B cell (primary cell): Measurements from ENCODE around the gene TEX19. TPM values are rescaled to one million over a fixed set of nuclear protein-coding genes. Genes with fewer than 3 reads are reported as not detected.
A peak's percentile ranks its signal among the peaks of the same experiment; 100 is the strongest.

Experiments used
- ATAC-seq: fragments of 200-7000 bp; cut with Tn5 transposase; one replicate; pipeline ENCODE4 v1.10.0; 2021; ENCODE audit warnings: low read depth, mild to moderate bottlenecking, moderate number of reproducible peaks, moderate library complexity
- CTCF ChIA-PET: fragments of 350-600 bp; sonication (Branson Sonifier 250); formaldehyde crosslinking; loops from one replicate; lab custom pipeline; 2021; ENCODE audit warnings: antibody characterized with exemption, inconsistent platforms; lab: Charles Lee
- POLR2A ChIA-PET: fragments of 350-600 bp; sonication (Branson Sonifier 250); formaldehyde crosslinking; loops from one replicate; lab custom pipeline; 2021; ENCODE audit warnings: antibody characterized with exemption; lab: Charles Lee
- DNase-seq: peaks from one replicate; pipeline ENCODE4 v3.0.0; 2013
- H2AFZ ChIP-seq: 2 replicates; pipeline ENCODE4 v1.6.1; 2012; ENCODE audit warnings: mild to moderate bottlenecking, low read depth, low read length; ENCODE audit not compliant: insufficient read depth, poor library complexity, severe bottlenecking
- H3K27ac ChIP-seq, 2 donors: 1 replicate in 1 of 2; 2 replicates in 1 of 2; pipeline ENCODE4 v1.5.1; 2012 to 2013; ENCODE audit warnings: low read length in 2 of 2, mild to moderate bottlenecking in 2 of 2, moderate library complexity in 1 of 2
- H3K27me3 ChIP-seq, 4 experiments: fragments of 200-600 bp in 1 of 4; sonication (generic) in 1 of 4; replicated peaks in 1 of 4; 1 replicate in 2 of 4; 2 replicates in 2 of 4; pipeline versions ENCODE4 v1.6.1 to v1.7.0; 2013 to 2016; ENCODE audit warnings: low read length in 3 of 4, mild to moderate bottlenecking in 2 of 4, mixed read lengths in 1 of 4, moderate library complexity in 1 of 4; ENCODE audit not compliant: insufficient read depth in 4 of 4, control insufficient read depth in 3 of 4; ENCODE audit errors: control extremely low read depth in 1 of 4
- H3K36me3 ChIP-seq, 2 experiments: replicated peaks in 1 of 2; 1 replicate in 1 of 2; 2 replicates in 1 of 2; pipeline versions ENCODE4 v1.6.1 to v1.7.1; 2013; ENCODE audit warnings: low read length in 1 of 2; ENCODE audit not compliant: insufficient read depth in 2 of 2, control insufficient read depth in 1 of 2; ENCODE audit errors: control extremely low read depth in 1 of 2, extremely low read depth in 1 of 2
- H3K4me1 ChIP-seq, 2 donors: fragments of 200-600 bp in 1 of 2; sonication (generic) in 1 of 2; 1 replicate in 1 of 2; 2 replicates in 1 of 2; pipeline versions ENCODE4 v1.5.1 to v1.6.1; 2013 to 2017; ENCODE audit warnings: low read length in 2 of 2; ENCODE audit not compliant: control insufficient read depth in 2 of 2, insufficient read depth in 2 of 2
- H3K4me2 ChIP-seq: replicated peaks from 2 replicates; pipeline ENCODE3; 2012; ENCODE audit warnings: mild to moderate bottlenecking, low read depth, low read length; ENCODE audit not compliant: poor library complexity, severe bottlenecking
- H3K4me3 ChIP-seq, 5 experiments: fragments of 200-600 bp in 1 of 5; sonication (generic) in 1 of 5; 1 replicate in 3 of 5; 2 replicates in 2 of 5; pipeline versions ENCODE4 v1.5.1 to v1.7.0; 2011 to 2016; ENCODE audit warnings: low read length in 4 of 5, mild to moderate bottlenecking in 4 of 5, low read depth in 2 of 5, control low read depth in 1 of 5, moderate library complexity in 1 of 5; ENCODE audit not compliant: insufficient read depth in 1 of 5; ENCODE audit errors: control extremely low read depth in 1 of 5, extremely low read depth in 1 of 5
- H3K79me2 ChIP-seq: fragments of 200-600 bp; sonication (generic); one replicate; pipeline ENCODE4 v1.6.0; 2016; ENCODE audit warnings: low read length; ENCODE audit not compliant: control insufficient read depth, insufficient read depth
- H3K9ac ChIP-seq: fragments of 200-600 bp; sonication (generic); 2 replicates; pipeline ENCODE4 v1.6.1; 2017; ENCODE audit warnings: mild to moderate bottlenecking, low read length, moderate library complexity
- H3K9me3 ChIP-seq, 3 donors: one replicate each; pipeline versions ENCODE4 v1.6.1 to v1.7.1; 2013; ENCODE audit warnings: low read length in 2 of 3; ENCODE audit not compliant: control insufficient read depth in 2 of 3, insufficient read depth in 1 of 3; ENCODE audit errors: control extremely low read depth in 1 of 3
- H4K20me1 ChIP-seq: 2 replicates; pipeline ENCODE4 v1.6.0; 2012; ENCODE audit warnings: mild to moderate bottlenecking, low read length; ENCODE audit not compliant: insufficient read depth, control insufficient read depth, poor library complexity, severe bottlenecking
- H3K27ac Mint-ChIP-seq: one replicate; pipeline ENCODE4 v1.8.0; 2021; ENCODE audit warnings: mixed read lengths
- H3K27me3 Mint-ChIP-seq: one replicate; pipeline ENCODE4 v1.8.0; 2021; ENCODE audit warnings: mixed read lengths
- H3K4me1 Mint-ChIP-seq: one replicate; pipeline ENCODE4 v1.8.0; 2021; ENCODE audit warnings: mixed read lengths
- H3K4me3 Mint-ChIP-seq: one replicate; pipeline ENCODE4 v1.8.0; 2021; ENCODE audit warnings: mixed read lengths
- H3K9me3 Mint-ChIP-seq: one replicate; pipeline ENCODE4 v1.8.0; 2022; ENCODE audit warnings: mixed read lengths; ENCODE audit not compliant: insufficient read depth
- EZH2 ChIP-seq: IDR thresholded peaks from 2 replicates; pipeline ENCODE4 v1.6.1; 2012; ENCODE audit warnings: borderline replicate concordance, low read depth, mild to moderate bottlenecking, moderate library complexity, low read length; ENCODE audit not compliant: insufficient read depth, poor library complexity, severe bottlenecking
- WGBS: methylation state at CpG from one replicate; pipeline ENCODE4 v1.1.5; 2013; ENCODE audit warnings: missing lambda C conversion rate; ENCODE audit not compliant: insufficient coverage; 5-methylcytosine and 5-hydroxymethylcytosine counted together
- intact Hi-C: fragments of 100-400 bp; cut with micrococcal nuclease; formaldehyde crosslinking; loops from one replicate; pipeline ENCODE4 v1.10.0; 2022
- polyA plus RNA-seq: library from polyadenylated mRNA; depleted of rRNA; stranded (reverse); fragments of >200 nt; gene quantifications from 2 replicates; pipeline ENCODE4 v1.2.3, GENCODE V29; 2012
- total RNA-seq, 2 donors: library from RNA; stranded (reverse); fragments of 120-200 nt in 1 of 2; gene quantifications; 1 replicate in 1 of 2; 2 replicates in 1 of 2; pipeline versions ENCODE4 v1.2.3 to v1.2.4, GENCODE V29; 2013 to 2022
- TF ChIP-seq, protein P1 (sequence below): fragments of 200-600 bp; IDR thresholded peaks from one replicate; pipeline ENCODE4 v1.8.0; 2022; ENCODE audit warnings: antibody characterized with exemption, mild to moderate bottlenecking

The TEX19 gene
- total and polyA plus RNA-seq, 2 donors (not counting 1 experiment from before 2014, with no cell fraction given) = not detected

DNA sequence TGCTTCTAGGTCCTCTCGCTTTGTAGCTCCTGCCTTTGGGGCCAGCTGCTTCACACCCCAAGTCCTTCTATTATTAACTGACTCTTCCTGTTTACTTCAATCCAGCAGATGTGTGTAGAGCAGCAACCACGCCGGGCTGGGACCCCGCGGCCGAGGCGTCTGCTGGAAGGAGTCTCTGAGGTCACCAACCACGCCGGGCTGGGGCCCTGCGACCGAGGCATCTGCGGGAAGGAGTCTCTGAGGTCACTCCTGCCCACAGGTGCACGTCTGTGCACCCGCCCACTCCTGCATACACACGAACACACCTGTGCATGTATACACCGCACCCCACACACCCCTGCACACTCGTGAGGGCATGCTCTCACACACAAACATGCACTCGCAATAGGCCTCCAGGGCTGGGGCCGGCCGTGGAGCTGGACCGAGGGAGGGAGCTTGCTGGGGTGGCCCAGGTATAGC lies 7.8 kb upstream of the TEX19 start:
- ATAC-seq (peak; percentile 13), DNase-seq (no peak)
- ChIA-PET CTCF (interaction anchor here (1.0 to 4.9 kb wide), 13 partner anchors 18 to 700 kb away, joined by 3 to 43 read pairs (median 5); partner anchors contain the start of gene SECTM1), POLR2A (no interaction called here)
- Histone ChIP-seq H3K4me1 (peaks cover 12 to 17% of the 10 kb centered on the region in 2 donors), H3K36me3 (no peaks in the 10 kb centered on the region), H3K27ac (no peak overlapping the region), H3K9me3 (no peaks in the 10 kb centered on the region), H3K27me3 (peaks cover 0 to 26% (median 4%) of the 10 kb centered on the region in 4 experiments), H3K4me3 (no peak overlapping the region), H2AFZ (no peak overlapping the region), H3K4me2 (peak overlapping the region; percentile 14), H3K79me2 (no peaks in the 10 kb centered on the region), H3K9ac (no peak overlapping the region), H4K20me1 (no peaks in the 10 kb centered on the region)
- intact Hi-C loops = loop anchor here (1.0 kb wide), 2 partner anchors 143 to 203 kb away; no protein-coding TSS in a partner anchor
- Mint-ChIP-seq H3K4me3 (no peak overlapping the region), H3K27me3 (peaks cover 18% of the 10 kb centered on the region), H3K27ac (peak overlapping the region; percentile 50), H3K4me1 (peaks cover 10% of the 10 kb centered on the region), H3K9me3 (no peaks in the 10 kb centered on the region)
- TF ChIP-seq EZH2 = no peak
- TF ChIP-seq, protein P1, sequence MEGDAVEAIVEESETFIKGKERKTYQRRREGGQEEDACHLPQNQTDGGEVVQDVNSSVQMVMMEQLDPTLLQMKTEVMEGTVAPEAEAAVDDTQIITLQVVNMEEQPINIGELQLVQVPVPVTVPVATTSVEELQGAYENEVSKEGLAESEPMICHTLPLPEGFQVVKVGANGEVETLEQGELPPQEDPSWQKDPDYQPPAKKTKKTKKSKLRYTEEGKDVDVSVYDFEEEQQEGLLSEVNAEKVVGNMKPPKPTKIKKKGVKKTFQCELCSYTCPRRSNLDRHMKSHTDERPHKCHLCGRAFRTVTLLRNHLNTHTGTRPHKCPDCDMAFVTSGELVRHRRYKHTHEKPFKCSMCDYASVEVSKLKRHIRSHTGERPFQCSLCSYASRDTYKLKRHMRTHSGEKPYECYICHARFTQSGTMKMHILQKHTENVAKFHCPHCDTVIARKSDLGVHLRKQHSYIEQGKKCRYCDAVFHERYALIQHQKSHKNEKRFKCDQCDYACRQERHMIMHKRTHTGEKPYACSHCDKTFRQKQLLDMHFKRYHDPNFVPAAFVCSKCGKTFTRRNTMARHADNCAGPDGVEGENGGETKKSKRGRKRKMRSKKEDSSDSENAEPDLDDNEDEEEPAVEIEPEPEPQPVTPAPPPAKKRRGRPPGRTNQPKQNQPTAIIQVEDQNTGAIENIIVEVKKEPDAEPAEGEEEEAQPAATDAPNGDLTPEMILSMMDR = no peak
- 8% methylated on average over 20 of the region's 21 CpGs for WGBS
